GM18502 (cell line): ENCODE results near the gene GLT8D2.

Experiments
- ATAC-seq: cut with Tn5 transposase; IDR thresholded peaks from one replicate; pipeline ENCODE4 v1.9.1; 2021; ENCODE audit warnings: mild to moderate bottlenecking; ENCODE audit not compliant: unreplicated experiment, poor library complexity

The GLT8D2 gene

GRCh38 chr12:104049903-104050356, at the start of gene GLT8D2:
GLT8D2 (minus strand) TSS chr12:104050187; CDS start chr12:104019648, 30,539 bp downstream.
- ATAC-seq: no peak

- ATAC-seq: no peak
Measured at GRCh38 chr12:104097954-104098353, 48.0 kb upstream of the GLT8D2 start.

GRCh38 chr12:104095289-104095688, 45.3 kb upstream of the GLT8D2 start:
- ATAC-seq: no peak

GRCh38 chr12:104094284-104094683, 44.3 kb upstream of the GLT8D2 start:
- ATAC-seq: no peak

- ATAC-seq: no peak
Measured at GRCh38 chr12:104091136-104091535, 41.1 kb upstream of the GLT8D2 start.

GRCh38 chr12:104090685-104091084, 40.7 kb upstream of the GLT8D2 start:
- no peak for ATAC-seq

- ATAC-seq: peak; percentile 77
Measured at GRCh38 chr12:104083769-104084475, 33.9 kb upstream of the GLT8D2 start.

GRCh38 chr12:104080764-104081163, 30.8 kb upstream of the GLT8D2 start:
- no peak for ATAC-seq

- no peak for ATAC-seq
Measured at GRCh38 chr12:104079024-104079423, 29.0 kb upstream of the GLT8D2 start.

GRCh38 chr12:104073699-104074098, 23.7 kb upstream of the GLT8D2 start:
- no peak for ATAC-seq

- no peak for ATAC-seq
Measured at GRCh38 chr12:104072099-104072498, 22.1 kb upstream of the GLT8D2 start.

- no peak for ATAC-seq
Measured at GRCh38 chr12:104064842-104065427, 14.9 kb upstream of the GLT8D2 start.

- peak; percentile 89 for ATAC-seq
Measured at GRCh38 chr12:104064031-104064841, 14.2 kb upstream of the GLT8D2 start, which contains the start of gene HCFC2. HCFC2 (plus strand) TSS chr12:104064531; CDS start chr12:104064561, 30 bp downstream.

- peak; percentile 39 for ATAC-seq
Measured at GRCh38 chr12:104063712-104064030, 13.7 kb upstream of the GLT8D2 start.

- ATAC-seq: no peak
Measured at GRCh38 chr12:104060791-104061190, 10.8 kb upstream of the GLT8D2 start.

GRCh38 chr12:104059963-104060362, 10.0 kb upstream of the GLT8D2 start:
- ATAC-seq: no peak

- no peak for ATAC-seq
Measured at GRCh38 chr12:104058802-104059201, 8.8 kb upstream of the GLT8D2 start.

GRCh38 chr12:104057771-104058197, 7.8 kb upstream of the GLT8D2 start:
- ATAC-seq: no peak

GRCh38 chr12:104056419-104056972, 6.5 kb upstream of the GLT8D2 start:
- no peak for ATAC-seq

- ATAC-seq: no peak
Measured at GRCh38 chr12:104055686-104056388, 5.8 kb upstream of the GLT8D2 start.
